SU-DHL-6 (cell line): ENCODE measurements around the gene AMOTL1.

Experiments
- H2AFZ ChIP-seq: fragments of 200-600 bp; sonication (generic); 2 replicates; pipeline ENCODE4 v1.6.1; 2014; ENCODE audit warnings: low read depth, mild to moderate bottlenecking, moderate library complexity, mixed read lengths, antibody characterized with exemption, low read length; ENCODE audit not compliant: severe bottlenecking
- H3F3A ChIP-seq: fragments of 200-600 bp; shearing (Covaris generic); 2 replicates; pipeline ENCODE4 v1.6.0; 2016; ENCODE audit warnings: antibody characterized with exemption, mild to moderate bottlenecking; ENCODE audit not compliant: insufficient read depth
- H3K27ac ChIP-seq: fragments of 200-600 bp; sonication (generic); 2 replicates; pipeline ENCODE4 v1.5.1; 2016; ENCODE audit warnings: low read depth, mild to moderate bottlenecking, low read length, moderate library complexity, mixed read lengths
- H3K27me3 ChIP-seq: fragments of 200-600 bp; sonication (generic), shearing (Covaris generic); 2 replicates; pipeline ENCODE4 v1.6.0; 2014; ENCODE audit warnings: mild to moderate bottlenecking, low read length
- H3K36me3 ChIP-seq: fragments of 200-600 bp; sonication (generic); 2 replicates; pipeline ENCODE4 v1.6.1; 2014; ENCODE audit warnings: mild to moderate bottlenecking, low read length, mixed read lengths
- H3K4me2 ChIP-seq: fragments of 300-600, 200-600 bp; shearing (Covaris generic), sonication (generic); 2 replicates; pipeline ENCODE4 v1.6.0; 2014; ENCODE audit warnings: low read length, low read depth, mild to moderate bottlenecking; ENCODE audit not compliant: poor library complexity, severe bottlenecking
- H3K4me3 ChIP-seq: fragments of 200-600 bp; sonication (generic); 2 replicates; pipeline ENCODE4 v1.5.1; 2014; ENCODE audit warnings: antibody characterized with exemption, low read length, mild to moderate bottlenecking, mixed read lengths; ENCODE audit not compliant: insufficient read depth, poor library complexity, severe bottlenecking
- H3K79me2 ChIP-seq: fragments of 200-600 bp; sonication (generic); 2 replicates; pipeline ENCODE4 v1.6.1; 2014; ENCODE audit warnings: mild to moderate bottlenecking, low read length, moderate library complexity; ENCODE audit not compliant: insufficient read depth
- H3K9ac ChIP-seq: fragments of 200-600 bp; sonication (generic); 2 replicates; pipeline ENCODE4 v1.7.0; 2014; ENCODE audit warnings: mild to moderate bottlenecking, low read length
- H3K9me2 ChIP-seq: fragments of 200-600 bp; sonication (generic); replicated peaks from 2 replicates; pipeline ENCODE4 v1.6.1; 2014; ENCODE audit warnings: low read length; ENCODE audit not compliant: insufficient read depth
- H3K9me3 ChIP-seq: fragments of 200-600 bp; sonication (generic); 2 replicates; pipeline ENCODE4 v1.6.1; 2014; ENCODE audit warnings: low read length, mixed read lengths; ENCODE audit not compliant: insufficient read depth
- H4K20me1 ChIP-seq: fragments of 200-600 bp; sonication (generic); 2 replicates; pipeline ENCODE4 v1.6.1; 2014; ENCODE audit warnings: low read depth, mild to moderate bottlenecking, antibody characterized with exemption, low read length, moderate library complexity, mixed read lengths
- EZH2phosphoT487 ChIP-seq: fragments of 200-600 bp; sonication (generic), shearing (Covaris generic); conservative IDR thresholded peaks from 2 replicates; pipeline ENCODE4 v1.6.1; 2018; ENCODE audit warnings: mild to moderate bottlenecking, antibody characterized with exemption, low read length, moderate library complexity, mixed read lengths
- TF ChIP-seq, protein P1 (sequence below): fragments of 200-600 bp; sonication (generic); IDR thresholded peaks from one replicate; pipeline ENCODE4 v1.5.1; 2017; ENCODE audit warnings: antibody characterized with exemption, mild to moderate bottlenecking, low read length, moderate library complexity; ENCODE audit not compliant: insufficient read depth, poor library complexity, severe bottlenecking

The AMOTL1 gene

DNA sequence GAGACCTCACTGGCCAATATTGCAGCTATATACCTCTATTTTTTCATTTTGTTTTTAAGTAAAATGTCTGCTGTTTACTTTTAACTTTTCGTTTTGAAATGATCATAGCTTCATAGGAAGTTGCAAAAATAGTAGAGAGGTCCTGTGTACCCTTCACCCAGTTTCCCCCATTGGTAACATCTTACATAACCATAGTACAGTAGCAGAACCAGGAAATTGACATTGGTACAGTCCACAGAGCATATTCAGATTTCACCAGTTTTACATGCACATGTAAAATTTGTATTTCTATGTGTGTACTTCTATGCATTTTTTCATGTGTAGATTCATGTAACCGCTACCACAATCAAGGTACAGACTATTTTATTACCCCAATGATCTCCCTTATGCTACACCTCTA, 3.8 kb downstream of the AMOTL1 start:
- Histone ChIP-seq H3K9me3 (no peaks in the 10 kb centered on the region), H4K20me1 (no peaks in the 10 kb centered on the region), H3K27ac (no peak overlapping the region), H3K9me2 (no peaks in the 10 kb centered on the region), H2AFZ (no peak overlapping the region), H3K4me3 (no peak overlapping the region), H3F3A (no peaks in the 10 kb centered on the region), H3K79me2 (no peaks in the 10 kb centered on the region), H3K27me3 (no peaks in the 10 kb centered on the region), H3K36me3 (no peaks in the 10 kb centered on the region), H3K9ac (no peak overlapping the region), H3K4me2 (no peak overlapping the region)
- TF ChIP-seq, protein P1, sequence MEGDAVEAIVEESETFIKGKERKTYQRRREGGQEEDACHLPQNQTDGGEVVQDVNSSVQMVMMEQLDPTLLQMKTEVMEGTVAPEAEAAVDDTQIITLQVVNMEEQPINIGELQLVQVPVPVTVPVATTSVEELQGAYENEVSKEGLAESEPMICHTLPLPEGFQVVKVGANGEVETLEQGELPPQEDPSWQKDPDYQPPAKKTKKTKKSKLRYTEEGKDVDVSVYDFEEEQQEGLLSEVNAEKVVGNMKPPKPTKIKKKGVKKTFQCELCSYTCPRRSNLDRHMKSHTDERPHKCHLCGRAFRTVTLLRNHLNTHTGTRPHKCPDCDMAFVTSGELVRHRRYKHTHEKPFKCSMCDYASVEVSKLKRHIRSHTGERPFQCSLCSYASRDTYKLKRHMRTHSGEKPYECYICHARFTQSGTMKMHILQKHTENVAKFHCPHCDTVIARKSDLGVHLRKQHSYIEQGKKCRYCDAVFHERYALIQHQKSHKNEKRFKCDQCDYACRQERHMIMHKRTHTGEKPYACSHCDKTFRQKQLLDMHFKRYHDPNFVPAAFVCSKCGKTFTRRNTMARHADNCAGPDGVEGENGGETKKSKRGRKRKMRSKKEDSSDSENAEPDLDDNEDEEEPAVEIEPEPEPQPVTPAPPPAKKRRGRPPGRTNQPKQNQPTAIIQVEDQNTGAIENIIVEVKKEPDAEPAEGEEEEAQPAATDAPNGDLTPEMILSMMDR = no peak
- no peak for TF ChIP-seq EZH2phosphoT487

DNA sequence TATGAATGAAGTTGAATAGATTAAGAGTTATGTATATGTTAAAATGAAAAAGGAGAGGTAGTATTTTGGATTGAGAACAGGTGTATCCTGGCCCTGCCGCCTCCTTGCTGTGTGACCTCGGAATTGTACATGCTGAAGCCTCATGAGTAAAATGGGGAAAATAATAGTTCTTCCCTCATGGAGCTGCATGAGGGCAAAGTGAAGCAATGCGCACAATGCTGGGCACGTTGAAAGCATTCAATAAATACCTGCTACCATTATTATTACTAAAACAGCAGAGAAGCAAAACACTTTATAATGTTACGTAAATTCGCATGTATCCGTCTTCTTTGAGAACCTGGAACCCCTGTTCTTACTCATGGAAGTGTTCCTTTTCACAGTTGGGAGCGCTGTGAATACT, 5.7 kb downstream of the AMOTL1 start:
- no peak overlapping the region for H2AFZ ChIP-seq
- H3K4me2 ChIP-seq = no peak overlapping the region
- no peaks in the 10 kb centered on the region for H3K79me2 ChIP-seq
- no peak for TF ChIP-seq EZH2phosphoT487
- TF ChIP-seq, protein P1 = no peak
- no peak overlapping the region for H3K9ac ChIP-seq
- H3K9me2 ChIP-seq = no peaks in the 10 kb centered on the region
- no peak overlapping the region for H3K4me3 ChIP-seq
- H3K27me3 ChIP-seq = no peaks in the 10 kb centered on the region
- no peak overlapping the region for H3K27ac ChIP-seq
- H4K20me1 ChIP-seq = no peaks in the 10 kb centered on the region
- no peaks in the 10 kb centered on the region for H3K9me3 ChIP-seq
- H3F3A ChIP-seq = no peaks in the 10 kb centered on the region
- H3K36me3 ChIP-seq = no peaks in the 10 kb centered on the region

DNA sequence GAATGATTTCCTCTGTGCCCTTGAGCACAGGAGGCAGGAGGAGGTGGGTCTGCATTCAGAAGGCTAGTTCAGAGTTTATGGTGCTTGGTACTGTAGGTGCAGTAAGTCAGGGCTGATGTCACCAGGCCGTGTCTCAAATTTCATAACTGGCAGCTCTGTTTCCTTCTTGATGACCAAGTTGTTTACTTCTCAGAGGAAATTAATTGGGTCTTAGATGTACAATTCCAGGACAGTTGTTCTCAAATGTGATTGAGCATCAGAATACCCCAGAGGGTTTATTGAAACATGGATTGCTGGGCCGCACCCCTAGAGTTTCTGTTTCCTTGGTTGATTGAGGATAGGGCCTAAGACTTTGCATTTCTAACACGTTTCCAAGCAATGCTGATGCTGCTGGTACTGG, 6.2 kb downstream of the AMOTL1 start:
- no peaks in the 10 kb centered on the region for H4K20me1 ChIP-seq
- no peaks in the 10 kb centered on the region for H3K27me3 ChIP-seq
- H3K36me3 ChIP-seq = no peaks in the 10 kb centered on the region
- no peak overlapping the region for H3K27ac ChIP-seq
- H3K4me2 ChIP-seq = no peak overlapping the region
- no peaks in the 10 kb centered on the region for H3K79me2 ChIP-seq
- TF ChIP-seq EZH2phosphoT487 = no peak
- TF ChIP-seq, protein P1 = no peak
- H2AFZ ChIP-seq = no peak overlapping the region
- H3F3A ChIP-seq = no peaks in the 10 kb centered on the region
- no peak overlapping the region for H3K4me3 ChIP-seq
- H3K9ac ChIP-seq = no peak overlapping the region
- no peaks in the 10 kb centered on the region for H3K9me3 ChIP-seq
- no peaks in the 10 kb centered on the region for H3K9me2 ChIP-seq
